ENCODE measurements around the gene HAUS8.
A peak's percentile ranks its signal among the peaks of the same experiment; 100 is the strongest.
"Not testable (repeated sequence)": the region's sequence is repeated elsewhere in the genome, so short reads cannot be mapped to it uniquely, and the experiment has no call there.

The HAUS8 gene

GRCh38 chr19:17075035-17075863 lies at the start of gene HAUS8, which contains the start of gene MYO9B:
Gene HAUS8 (minus strand): TSS chr19:17075452. CDS start chr19:17075422, 30 bp downstream.
Gene MYO9B (plus strand): TSS chr19:17075777. CDS start chr19:17101718, 25,941 bp downstream.
- peak; percentile 69 to 78 for ATAC-seq

- no peak for ATAC-seq
Observed at GRCh38 chr19:17124025-17124424, 48.8 kb upstream of the HAUS8 start.

GRCh38 chr19:17123041-17123440 lies 47.8 kb upstream of the HAUS8 start:
- ATAC-seq, result no peak

- ATAC-seq, result no peak
Observed at GRCh38 chr19:17121736-17122293, 46.6 kb upstream of the HAUS8 start.

GRCh38 chr19:17118957-17119356 lies 43.7 kb upstream of the HAUS8 start:
- no peak for ATAC-seq

- no peak for ATAC-seq
Observed at GRCh38 chr19:17116996-17117702, 41.9 kb upstream of the HAUS8 start.

- no peak for ATAC-seq
Observed at GRCh38 chr19:17114414-17114831, 39.2 kb upstream of the HAUS8 start.

GRCh38 chr19:17113127-17113785 lies 38.0 kb upstream of the HAUS8 start:
- ATAC-seq, result no peak

GRCh38 chr19:17112700-17113099 lies 37.4 kb upstream of the HAUS8 start:
- ATAC-seq, result no peak

- ATAC-seq, result no peak
Observed at GRCh38 chr19:17112271-17112670, 37.0 kb upstream of the HAUS8 start.

GRCh38 chr19:17111766-17112165 lies 36.5 kb upstream of the HAUS8 start:
- ATAC-seq, result no peak

GRCh38 chr19:17110599-17110966 lies 35.3 kb upstream of the HAUS8 start:
- no peak for ATAC-seq

- peak in 1 of 2 donors; percentile 25 for ATAC-seq
Observed at GRCh38 chr19:17109962-17110598, 34.8 kb upstream of the HAUS8 start.

GRCh38 chr19:17109300-17109699 lies 34.0 kb upstream of the HAUS8 start:
- ATAC-seq, result no peak

GRCh38 chr19:17108453-17108784 lies 33.2 kb upstream of the HAUS8 start:
- no peak for ATAC-seq

- ATAC-seq, result peak; percentile 59 to 71
Observed at GRCh38 chr19:17107546-17108452, 32.5 kb upstream of the HAUS8 start.

GRCh38 chr19:17106964-17107363 lies 31.7 kb upstream of the HAUS8 start:
- ATAC-seq, result not testable (repeated sequence)

GRCh38 chr19:17105556-17105955 lies 30.3 kb upstream of the HAUS8 start:
- ATAC-seq, result no peak

GRCh38 chr19:17104679-17105078 lies 29.4 kb upstream of the HAUS8 start:
- peak; percentile 30 to 35 for ATAC-seq

- no peak for ATAC-seq
Observed at GRCh38 chr19:17103177-17103576, 27.9 kb upstream of the HAUS8 start.

Measured in activated CD4-positive, CD25-positive, alpha-beta regulatory T cell treated with anti-CD3 and anti-CD28 coated beads, Interleukin-2, amount 50 U/mL, for 24 hours (primary cell).